ENCODE measurements around the gene TMEM60.
"Not testable (repeated sequence)": the region's sequence is repeated elsewhere in the genome, so short reads cannot be mapped to it uniquely, and the experiment has no call there.

The TMEM60 gene, protein sequence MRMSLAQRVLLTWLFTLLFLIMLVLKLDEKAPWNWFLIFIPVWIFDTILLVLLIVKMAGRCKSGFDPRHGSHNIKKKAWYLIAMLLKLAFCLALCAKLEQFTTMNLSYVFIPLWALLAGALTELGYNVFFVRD

DNA sequence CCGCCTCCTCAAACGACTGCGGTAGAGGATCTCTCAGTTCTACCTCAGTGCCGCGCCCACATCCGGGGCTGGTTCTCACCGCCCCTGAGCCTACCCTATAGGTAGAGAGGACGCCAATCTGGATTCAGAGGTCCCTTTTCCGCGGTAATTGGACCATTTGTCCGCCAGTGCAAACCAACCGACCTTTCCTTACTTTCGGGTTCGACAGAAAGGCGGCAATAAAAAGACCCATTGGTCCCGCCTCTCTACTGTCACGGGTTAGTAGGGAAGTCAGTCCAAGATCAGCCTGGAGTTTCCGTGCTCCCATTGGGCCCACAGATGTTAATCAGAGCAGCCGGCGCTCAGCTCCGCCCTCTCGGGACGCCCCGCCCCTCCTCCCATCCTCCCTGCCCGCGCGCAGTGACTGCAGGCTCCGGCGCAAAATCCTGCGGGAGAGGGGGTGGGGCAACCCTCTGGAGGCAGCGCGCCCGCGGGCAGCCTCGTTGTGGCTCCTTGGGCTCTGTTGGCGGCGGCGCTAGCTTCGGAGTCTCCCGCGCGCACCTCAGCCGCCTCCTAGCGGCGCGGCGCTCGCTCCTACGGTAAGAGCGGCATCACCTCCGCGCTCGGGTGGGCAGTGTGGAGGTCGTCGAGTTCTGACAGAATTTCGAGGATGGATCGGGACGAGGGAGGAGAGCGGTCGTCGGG lies at the start of gene TMEM60, which contains the start of gene PHTF2:
Gene TMEM60, minus strand, starts transcription at position 41 of the 684 bp plus-strand sequence. CDS start 4,061 bp downstream, outside the sequence.
Gene PHTF2, plus strand, starts transcription at position 380 of the 684 bp plus-strand sequence.
- DNase-seq (ENCODE audit: low spot score) = peak; percentile 100

DNA sequence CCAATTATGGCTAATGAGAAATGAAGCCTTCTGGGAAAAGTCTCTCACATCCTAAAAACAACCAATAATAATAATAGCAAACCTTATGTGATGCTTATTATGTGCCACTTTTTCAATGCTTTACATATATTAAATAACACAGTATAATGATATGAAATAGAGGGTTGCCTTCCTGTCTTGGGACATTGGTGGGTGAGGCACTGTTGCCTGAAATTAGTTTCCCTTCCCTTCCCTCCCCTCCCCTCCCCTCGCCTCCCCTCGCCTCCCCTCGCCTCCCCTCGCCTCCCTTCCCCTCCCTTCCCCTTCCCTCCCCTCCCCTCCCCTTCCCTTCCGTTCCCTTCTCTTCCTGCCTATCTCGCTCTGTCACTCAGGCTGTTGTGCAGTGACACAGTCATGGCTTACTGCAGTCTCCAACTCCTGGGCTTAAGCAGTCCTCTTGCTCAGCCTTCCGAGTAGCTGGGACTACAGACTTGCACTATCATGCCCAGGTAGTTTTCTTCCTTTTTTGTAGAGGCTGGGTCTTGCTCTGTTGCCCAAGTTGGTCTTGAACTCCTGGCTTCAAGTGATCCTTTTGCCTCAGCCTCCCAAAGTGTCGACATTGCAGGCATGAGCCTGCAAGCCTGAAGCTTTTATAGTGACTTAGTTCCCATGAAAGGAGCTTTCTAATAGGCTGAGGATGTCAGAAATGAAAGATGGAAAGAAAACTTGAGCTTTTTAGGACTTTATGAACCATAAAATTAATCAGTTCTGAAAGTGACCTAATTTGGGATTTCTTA lies 48.3 kb upstream of the TMEM60 start:
- DNase-seq (ENCODE audit: low spot score) = no peak

DNA sequence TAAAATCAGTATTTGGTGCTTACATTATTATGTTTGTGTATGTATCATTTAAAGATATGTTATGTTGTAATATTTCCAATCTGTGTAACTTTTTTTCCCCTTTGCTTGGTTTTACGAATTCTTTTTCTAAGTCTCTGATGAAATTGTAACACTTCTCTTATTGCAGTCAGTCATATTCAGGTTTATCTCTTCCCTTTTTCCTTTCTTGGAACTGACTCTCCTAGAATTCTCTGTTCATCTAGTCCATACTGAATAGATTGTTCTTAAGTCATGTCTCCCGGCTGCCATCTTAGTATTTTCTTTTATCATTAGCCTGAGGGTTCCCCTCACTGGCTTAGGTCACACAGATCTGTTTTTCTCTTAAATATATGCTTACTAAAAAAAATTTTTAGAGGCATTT lies 45.0 kb upstream of the TMEM60 start:
- no peak for DNase-seq (ENCODE audit: low spot score)

DNA sequence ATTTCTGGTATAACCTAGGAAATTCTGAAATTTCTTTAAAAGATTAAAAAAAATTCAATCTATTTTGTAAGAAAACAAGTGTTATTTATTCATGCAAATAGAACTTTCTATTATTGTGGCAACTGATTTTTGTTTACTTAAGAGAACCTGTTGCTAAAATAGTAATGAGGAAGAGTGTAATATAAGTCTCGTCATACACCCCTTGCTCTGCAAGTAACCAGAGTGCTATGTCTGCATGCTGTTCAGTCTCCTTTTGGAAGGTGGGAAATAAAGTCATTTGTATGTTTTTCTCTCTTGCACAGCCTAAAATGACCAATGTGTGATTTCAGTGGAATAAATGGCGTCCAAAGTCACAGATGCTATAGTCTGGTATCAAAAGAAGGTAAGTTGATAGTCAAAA lies 41.7 kb upstream of the TMEM60 start:
- DNase-seq (ENCODE audit: low spot score) = peak; percentile 55

DNA sequence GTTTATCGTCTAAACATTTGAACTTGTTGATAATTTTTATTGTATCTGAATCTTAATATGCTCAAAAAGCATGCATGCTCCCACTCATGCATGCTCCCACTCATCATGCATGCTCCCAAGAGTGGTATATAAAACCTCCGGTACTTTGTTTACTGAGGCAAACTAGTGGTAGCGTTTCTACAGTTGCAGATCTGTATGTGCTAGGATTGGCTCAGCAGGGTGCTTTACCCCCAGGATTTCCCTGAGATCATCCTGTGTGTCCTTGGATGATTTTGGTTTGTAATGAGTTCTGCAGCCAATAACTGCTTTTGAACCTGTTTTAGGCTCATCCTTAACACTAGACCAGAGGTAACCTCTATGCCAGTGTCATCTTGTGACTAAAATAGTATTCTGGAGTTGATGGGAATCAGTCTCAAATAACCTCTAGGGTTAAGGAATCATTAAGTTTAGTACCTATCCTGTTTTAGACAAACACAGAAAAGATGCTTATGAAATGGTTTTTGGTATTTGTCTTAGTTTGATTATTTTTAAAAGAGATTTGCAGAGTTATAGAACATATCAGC lies 40.8 kb upstream of the TMEM60 start:
- peak; percentile 25 for DNase-seq (ENCODE audit: low spot score)

DNA sequence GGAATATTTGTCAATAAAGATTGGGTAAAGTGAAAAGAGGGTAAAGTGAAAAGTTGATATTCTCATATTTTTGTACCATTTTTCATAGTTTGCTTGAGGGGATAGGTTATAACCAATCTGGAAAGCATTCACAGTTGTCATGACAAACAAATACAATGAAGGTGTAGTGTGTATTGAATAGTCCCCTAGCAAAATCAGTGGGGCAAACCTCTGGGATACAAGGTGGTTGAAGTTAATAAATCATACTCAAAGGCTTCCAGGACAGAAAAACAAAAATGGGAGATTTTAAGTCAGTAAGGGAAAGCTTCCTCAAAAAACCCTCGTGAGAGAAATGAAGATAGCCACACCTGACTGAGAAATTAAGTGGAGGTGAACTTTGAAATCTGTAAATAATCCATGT lies 39.7 kb upstream of the TMEM60 start:
- DNase-seq (ENCODE audit: low spot score) = peak; percentile 20

DNA sequence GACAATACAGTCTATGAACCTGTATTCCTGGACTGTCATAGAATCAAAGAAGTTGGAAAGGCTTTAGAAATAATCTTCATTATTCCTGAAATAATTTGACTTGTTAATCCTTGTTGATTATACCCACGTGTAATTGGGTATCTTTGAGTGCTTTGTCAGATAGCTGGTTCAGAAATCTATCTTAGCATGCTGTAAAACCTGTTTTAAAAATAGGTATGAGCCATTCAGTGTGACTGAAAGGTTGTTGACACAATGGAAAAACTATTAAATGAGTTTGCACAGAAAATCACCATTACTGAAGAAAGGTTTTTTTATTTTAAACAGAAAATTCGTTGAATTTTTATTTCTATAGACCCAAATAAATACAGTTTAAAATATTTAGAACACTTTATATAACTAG lies 39.0 kb upstream of the TMEM60 start:
- no peak for DNase-seq (ENCODE audit: low spot score)

DNA sequence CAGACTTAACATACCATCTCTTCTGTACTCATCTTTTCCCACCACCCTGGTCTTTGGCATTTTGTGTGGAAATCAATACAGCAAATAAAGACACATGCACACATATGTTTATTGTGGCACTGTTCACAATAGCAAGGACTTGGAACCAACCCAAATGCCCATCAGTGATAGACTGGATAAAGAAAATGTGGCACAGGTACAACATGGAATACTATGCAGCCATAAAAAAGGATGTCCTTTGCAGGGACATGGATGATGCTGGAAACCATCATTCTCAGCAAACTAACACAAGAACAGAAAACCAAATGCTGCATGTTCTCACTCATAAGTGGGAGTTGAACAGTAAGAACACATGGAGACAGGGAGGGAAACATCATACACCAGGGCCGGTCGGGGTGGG lies 38.2 kb upstream of the TMEM60 start:
- DNase-seq (ENCODE audit: low spot score) = not testable (repeated sequence)

DNA sequence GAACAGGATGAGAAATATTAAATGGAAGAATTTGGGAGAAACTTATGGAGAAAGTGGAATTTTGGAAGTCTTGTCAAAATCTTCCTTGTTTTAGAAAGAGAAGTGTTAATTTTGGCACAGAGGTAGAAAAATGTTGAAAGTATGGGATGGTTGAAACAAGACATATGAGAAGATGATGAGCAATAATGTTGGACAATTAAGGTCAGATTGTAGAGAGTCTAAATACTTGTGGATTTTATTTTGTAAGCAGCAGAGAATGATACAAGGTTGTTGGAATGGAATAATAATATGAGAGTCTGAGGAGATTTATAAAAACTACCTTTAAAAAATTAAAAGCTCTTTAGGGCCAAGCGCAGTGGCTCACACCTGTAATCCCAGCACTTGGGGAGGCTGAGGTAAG lies 34.9 kb upstream of the TMEM60 start:
- no peak for DNase-seq (ENCODE audit: low spot score)

DNA sequence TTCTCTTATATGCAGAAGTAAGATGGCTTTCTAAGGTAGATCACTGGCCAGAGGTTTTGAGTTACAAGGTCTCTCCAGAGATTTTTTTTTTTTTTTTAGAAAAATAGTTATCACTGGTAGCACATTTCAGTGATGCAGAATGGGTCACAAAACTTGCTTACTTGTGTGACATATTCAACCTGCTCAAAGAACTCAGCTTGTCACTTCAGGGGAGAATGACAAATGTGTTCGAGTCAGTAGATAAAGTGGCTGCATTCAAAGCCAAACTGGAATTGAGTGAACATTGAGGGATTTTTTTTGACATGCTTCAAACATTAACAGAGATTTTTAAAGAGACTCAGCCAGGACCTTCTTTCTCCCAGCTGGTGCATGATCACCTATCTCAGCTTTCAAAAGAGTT lies 33.7 kb upstream of the TMEM60 start:
- DNase-seq (ENCODE audit: low spot score) = no peak

DNA sequence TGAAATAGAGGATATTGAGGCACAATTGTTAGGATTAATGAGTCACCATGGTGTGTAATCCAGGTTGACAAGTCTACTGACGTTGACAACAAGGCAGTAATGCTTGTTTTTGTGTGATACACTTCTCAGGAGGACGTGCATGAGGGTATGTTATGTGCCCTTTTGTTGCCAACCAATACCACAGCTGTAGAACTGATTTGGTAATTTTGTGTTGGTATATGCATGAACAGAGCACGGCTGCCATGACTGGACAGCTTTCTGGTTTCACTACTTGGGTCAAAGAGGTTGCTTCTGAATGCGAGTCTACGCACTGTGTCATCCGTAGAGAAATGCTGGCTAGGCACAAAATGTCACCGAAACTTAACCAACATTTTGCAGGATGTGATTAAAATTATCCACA lies 33.2 kb upstream of the TMEM60 start:
- no peak for DNase-seq (ENCODE audit: low spot score)

DNA sequence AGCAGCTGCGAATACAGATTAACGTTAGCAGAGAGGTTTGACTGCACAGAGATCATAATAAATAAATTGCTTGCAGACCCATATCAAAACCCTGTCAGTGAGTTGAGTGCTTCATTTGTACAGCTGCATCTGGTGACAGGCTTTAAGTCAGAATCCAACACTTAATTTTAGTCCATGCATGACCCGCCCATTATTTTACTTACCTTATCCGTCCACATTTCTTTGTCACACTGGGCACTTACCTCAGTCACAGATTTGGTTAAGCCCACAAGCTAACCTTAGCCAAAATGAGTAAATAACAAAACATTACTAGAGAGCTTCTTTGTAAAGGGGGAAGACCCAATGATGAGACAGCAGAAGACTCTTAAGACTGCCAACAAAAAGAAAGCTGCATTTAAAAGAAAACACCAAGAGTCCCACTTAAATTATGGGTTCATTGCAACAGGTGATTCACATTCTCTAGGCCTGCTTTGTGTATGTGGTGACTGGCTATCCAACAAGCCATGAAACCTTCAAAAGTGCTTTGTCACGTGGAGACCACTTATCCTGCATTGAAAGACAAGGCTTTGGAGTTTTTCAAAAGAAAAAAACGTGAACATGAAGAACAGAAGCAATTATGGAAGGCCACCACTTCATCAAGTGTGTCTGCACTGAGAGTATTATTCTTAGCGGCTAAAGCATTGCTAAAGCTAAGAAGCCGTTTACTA lies 32.6 kb upstream of the TMEM60 start:
- no peak for DNase-seq (ENCODE audit: low spot score)

DNA sequence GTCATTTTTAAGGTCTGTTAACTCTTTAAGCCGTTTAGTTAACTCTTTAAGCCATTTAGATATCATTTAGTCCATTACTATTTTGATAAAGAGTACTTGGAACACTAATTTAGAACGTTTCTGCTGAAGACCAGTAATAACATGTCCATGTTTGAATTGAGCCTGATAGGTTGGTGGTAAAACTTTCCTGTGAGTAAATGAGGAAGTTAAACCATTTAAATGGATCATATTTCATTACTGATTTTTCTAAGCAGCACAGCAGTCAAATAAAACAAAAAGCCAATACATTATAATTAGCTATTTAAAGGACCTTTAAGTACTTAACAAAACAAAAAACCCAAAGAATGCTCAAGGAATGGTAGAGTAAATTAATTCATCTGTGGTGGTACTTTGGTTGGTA lies 29.8 kb upstream of the TMEM60 start:
- DNase-seq (ENCODE audit: low spot score) = no peak

DNA sequence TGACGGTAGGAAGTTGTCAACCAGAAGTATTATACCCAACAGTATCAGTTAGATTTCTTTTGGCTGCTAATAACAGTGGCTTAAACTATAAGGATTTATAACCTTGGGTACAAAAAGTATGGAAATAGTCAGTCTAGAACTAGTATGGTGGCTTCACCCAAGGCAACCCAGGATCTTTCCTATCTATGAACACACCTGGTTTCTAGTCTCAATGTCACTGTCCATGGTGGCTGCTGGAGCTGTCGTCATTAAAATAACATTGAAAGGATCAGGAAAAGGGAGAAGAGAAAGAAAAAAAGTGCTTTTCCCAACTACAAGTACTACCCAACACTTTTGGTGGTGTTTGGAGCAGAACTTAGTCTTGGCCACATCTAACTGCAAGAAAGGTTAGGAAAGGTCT lies 28.1 kb upstream of the TMEM60 start:
- no peak for DNase-seq (ENCODE audit: low spot score)

DNA sequence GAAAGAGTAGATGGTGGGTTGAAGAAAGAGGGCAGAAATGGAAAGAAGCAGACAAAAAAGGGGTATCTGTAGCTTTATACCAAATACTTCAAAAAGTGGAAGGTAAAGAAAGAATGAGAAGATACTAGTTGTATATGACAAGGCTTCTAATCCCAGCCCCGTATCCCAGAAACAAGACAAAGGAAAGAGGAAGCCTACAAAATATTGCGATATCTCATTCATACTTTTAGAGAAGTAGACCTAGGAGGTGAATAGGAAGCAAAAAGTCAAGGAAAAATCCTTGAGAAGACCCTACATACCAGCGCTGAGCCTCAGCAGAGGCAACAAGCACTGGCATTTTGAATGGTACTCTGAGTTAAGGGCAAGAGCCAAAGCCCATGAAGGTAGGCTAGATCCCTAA lies 26.9 kb upstream of the TMEM60 start:
- DNase-seq (ENCODE audit: low spot score) = no peak

DNA sequence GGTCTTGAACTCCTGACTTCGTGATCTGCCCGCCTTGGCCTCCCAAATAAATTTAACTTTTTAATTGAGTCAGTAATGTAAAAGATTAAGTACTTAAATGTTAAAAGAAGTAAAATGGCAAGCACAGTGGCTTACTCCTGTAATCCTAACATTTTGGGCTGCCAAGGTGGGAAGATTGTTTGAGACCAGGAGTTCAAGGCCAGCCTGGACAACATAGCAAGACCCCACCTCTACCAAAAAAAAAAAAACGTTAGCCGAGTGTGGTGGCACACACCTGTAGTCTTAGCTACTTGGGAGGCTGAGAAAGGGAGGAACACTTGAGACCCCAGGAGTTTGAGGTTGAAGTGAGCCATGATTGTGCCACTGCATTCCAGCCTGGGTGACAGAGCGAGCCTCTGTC lies 26.4 kb upstream of the TMEM60 start:
- DNase-seq (ENCODE audit: low spot score) = no peak

DNA sequence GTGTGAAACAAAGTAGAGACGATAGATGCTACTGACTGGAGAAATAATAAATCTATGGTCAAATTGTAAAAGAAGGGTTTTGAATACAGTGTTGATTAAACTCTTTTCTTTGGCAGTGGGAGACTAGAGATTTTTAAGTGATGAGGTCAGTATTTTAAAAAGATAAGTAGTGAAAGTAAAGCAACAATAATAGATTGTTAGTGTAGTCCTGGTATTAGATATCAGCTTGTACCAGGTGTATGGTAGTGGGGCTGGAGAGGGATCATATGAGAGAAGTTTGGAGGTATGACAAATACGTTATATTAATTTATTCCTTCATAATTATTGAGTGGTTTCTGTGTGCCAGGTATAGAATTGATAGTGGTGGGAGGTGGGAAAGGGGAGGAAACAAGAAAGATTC lies 25.6 kb upstream of the TMEM60 start:
- DNase-seq (ENCODE audit: low spot score) = peak; percentile 40

DNA sequence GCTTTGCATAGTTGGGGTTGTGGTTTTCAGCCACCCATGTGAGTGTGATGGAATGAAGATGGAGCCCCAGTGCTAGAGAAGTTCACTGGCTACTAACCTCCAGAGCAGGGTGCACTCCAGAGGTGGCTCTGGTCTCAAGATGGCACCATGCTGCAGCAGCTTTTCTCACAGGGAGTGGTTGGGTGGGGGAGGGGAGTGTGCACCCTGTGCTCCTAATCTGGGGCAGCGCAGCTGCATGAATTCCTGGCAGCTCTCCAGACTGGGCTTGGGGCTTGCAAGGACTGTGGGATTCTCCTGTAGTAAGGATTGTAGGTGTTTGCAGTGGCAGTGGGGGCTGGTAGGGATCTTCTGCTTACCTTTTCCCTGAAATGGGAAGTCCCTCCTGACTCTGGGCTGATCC lies 24.0 kb upstream of the TMEM60 start:
- DNase-seq (ENCODE audit: low spot score) = peak; percentile 31

DNA sequence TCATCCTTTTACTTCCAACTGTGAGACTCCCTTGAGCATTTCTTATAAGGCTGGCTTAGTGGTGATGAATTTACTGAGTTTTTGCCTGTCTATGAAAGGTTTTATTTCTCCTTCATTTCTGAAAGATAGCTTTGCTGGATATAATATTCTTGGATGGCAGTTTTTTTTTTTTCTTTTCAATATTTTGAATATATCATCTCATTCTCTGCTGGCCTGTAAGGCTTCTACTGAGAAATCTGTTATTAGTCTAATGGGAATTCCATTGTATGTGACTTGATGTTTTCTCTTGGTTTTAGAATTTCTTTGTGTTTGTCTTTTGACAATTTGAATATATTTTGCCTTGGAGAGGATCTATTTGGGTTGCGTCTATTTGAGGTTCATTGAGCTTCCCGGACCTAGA lies 22.7 kb upstream of the TMEM60 start:
- DNase-seq (ENCODE audit: low spot score) = no peak

DNA sequence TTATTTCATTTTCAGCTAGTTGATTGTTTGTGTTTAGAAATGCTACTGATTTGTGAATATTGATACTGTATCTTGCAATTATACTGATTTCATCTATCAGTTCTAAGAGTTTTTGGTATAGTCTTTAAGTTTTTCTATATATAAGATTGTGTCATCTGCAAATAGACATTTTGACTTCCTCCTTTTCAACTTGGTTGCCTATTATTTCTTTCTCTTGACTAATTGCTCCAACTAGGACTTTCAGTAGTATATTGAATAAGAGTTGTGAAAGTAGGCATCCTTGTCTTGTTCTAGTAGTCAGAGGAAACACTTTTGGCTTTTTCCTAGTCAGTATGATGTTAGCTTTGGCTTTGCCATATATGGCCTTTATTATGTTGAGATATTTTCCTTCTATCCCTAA lies 20.8 kb upstream of the TMEM60 start:
- DNase-seq (ENCODE audit: low spot score) = no peak

DNA sequence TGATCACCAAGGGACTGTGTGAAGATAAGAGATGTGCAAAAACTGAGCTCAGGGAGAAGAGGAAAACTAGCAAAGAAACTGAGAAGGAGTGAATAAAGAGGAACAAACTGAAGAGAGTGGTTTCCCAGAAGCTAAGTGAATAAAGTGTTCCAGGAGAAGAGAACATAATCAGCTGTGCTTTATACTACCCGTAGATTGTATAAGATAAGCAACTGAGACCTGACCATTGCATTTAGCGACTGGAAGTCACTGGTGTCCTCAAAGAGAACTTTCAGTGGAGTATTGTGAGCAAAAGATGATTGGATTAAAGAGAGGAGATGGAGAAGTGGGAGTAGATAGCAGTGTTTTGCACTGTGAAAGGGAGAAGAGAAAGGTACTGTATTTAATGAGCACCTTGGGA lies 14.9 kb upstream of the TMEM60 start:
- DNase-seq (ENCODE audit: low spot score) = no peak

DNA sequence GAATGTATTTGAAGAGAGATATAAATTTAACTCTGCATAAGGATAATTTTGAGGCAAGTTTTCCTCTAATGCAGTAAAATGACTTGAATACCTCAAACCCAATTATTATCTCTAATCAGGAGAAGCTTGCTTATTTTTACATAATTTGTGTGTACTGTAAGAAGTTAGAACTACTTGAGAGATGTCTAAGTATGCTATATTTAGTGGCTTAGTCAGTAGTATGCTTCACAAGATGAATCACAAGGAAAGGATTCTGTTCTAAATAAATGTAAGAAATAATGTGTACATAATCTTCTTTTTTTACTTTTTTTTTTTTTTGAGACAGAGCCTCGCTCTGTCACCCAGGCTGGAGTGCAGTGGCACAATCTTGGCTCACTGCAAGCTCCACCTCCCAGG lies 14.1 kb upstream of the TMEM60 start:
- no peak for DNase-seq (ENCODE audit: low spot score)
